AG09309 (cell line): Measurements from ENCODE around the gene PRKD2.

ENCODE experiments used
- DNase-seq: peaks from one replicate; pipeline ENCODE4 v3.0.0-alpha.2; 2010; ENCODE audit warnings: low read depth
- H3K4me3 ChIP-seq: 2 replicates; pipeline ENCODE4 v1.5.1; 2011; ENCODE audit warnings: mild to moderate bottlenecking, low read depth, low read length, moderate library complexity; ENCODE audit not compliant: control insufficient read depth
- TF ChIP-seq, protein P1 (sequence below): IDR thresholded peaks from 2 replicates; pipeline ENCODE4 v1.5.1; 2011; ENCODE audit warnings: mild to moderate bottlenecking, low read depth, low read length, inconsistent platforms; ENCODE audit not compliant: insufficient read depth, control insufficient read depth; ENCODE audit errors: missing control alignments

Gene PRKD2

DNA sequence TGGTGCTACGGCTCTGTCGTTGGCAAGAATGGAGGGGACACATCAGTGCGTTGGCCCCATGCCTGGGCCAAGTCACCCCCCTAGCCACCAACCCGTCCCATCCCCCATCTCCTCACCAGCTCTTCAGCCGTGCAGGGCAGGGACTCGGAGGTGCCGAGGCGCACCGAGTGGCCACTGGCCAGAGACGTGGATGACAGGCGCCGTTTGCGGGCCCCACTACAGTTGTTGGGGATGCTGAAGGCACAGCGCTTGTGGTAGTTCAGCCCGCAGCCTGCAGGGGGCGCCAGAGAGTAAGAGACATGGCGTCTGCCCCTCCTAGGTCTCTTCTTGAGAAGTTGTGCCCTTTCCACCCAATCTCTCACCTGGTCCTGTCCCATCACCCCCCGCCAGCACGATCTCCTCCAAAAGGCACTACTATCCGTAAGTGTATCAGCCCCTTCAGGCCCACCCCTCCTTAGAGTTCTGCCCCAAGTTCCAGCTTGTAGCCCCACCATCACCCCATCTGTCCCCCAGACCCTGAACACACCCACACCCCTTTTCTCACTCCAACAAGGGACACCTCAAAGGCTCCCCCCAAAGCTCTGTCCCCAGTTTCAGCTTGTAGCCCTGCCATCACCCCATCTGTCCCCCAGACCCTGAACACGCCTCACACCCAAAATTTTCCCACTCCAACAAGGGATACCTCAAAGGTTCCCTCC, 12.4 kb downstream of the PRKD2 start:
- H3K4me3 ChIP-seq: no peak overlapping the region
- no peak for DNase-seq
- TF ChIP-seq, protein P1, sequence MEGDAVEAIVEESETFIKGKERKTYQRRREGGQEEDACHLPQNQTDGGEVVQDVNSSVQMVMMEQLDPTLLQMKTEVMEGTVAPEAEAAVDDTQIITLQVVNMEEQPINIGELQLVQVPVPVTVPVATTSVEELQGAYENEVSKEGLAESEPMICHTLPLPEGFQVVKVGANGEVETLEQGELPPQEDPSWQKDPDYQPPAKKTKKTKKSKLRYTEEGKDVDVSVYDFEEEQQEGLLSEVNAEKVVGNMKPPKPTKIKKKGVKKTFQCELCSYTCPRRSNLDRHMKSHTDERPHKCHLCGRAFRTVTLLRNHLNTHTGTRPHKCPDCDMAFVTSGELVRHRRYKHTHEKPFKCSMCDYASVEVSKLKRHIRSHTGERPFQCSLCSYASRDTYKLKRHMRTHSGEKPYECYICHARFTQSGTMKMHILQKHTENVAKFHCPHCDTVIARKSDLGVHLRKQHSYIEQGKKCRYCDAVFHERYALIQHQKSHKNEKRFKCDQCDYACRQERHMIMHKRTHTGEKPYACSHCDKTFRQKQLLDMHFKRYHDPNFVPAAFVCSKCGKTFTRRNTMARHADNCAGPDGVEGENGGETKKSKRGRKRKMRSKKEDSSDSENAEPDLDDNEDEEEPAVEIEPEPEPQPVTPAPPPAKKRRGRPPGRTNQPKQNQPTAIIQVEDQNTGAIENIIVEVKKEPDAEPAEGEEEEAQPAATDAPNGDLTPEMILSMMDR: peak; percentile 88

DNA sequence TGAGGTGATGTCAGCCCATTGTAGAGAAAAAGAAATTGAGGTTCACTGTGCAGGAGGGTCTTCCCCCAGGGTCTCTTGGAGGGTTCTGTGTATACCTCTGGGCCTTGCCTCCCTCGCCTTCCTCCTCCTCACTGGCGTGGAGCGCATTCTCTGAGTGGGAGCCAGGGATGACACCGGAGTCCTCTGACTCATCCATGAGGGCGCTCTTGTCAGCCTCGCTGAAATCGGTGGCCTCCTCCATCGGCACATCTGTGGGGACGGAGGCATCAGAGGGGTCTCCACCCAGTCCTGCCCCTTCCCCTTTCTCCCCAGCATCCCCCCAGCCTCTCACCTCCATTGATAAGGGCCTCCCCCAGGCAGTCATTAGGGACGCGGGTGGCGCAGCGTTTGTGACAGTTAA, 16.2 kb downstream of the PRKD2 start:
- no peak overlapping the region for H3K4me3 ChIP-seq
- TF ChIP-seq, protein P1: no peak
- DNase-seq: no peak

DNA sequence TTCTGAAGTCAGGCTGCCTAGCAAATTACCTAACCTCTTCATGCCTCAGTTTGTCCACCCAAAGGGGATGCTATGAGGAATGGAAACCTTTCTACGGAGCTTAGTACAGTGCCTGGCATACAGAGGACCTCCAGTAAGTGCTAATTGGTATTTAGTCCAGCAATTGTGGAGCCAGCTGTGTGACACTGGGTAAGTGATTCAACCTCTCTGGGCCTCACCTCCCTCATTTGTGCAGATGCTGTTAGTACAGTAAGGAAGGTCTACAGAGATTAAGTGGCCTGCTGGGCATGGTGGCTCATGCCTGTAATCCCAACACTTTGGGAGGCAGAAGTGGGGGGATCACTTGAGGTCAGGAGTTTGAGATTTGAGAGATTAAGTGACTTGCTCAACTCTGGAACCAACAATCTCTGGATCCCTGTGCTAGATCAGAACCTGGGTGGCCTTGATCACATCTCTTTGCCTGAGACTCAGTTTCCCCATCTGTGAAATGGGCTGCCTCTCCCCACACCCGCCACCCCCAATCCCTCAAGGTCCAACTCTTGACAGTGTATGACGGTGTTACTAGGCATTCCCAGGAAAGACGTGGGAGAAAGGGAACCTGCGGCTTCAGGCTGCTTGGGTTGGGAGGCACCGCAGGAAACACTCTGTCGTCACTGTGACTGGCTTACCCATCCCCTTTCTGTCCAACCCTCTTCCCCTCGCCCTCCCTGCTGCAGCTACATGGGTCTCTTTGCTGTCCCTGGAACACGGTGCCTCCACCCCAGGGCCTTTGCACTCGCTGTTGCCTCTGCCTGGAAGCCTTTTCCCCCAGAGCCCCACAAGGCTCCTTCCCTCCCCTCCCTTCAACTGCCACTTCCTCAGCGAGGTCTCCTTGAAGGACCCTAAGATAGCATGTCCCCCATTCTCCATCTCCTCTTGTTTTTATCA, 18.3 kb downstream of the PRKD2 start:
- DNase-seq: no peak
- no peak overlapping the region for H3K4me3 ChIP-seq
- TF ChIP-seq, protein P1: no peak

DNA sequence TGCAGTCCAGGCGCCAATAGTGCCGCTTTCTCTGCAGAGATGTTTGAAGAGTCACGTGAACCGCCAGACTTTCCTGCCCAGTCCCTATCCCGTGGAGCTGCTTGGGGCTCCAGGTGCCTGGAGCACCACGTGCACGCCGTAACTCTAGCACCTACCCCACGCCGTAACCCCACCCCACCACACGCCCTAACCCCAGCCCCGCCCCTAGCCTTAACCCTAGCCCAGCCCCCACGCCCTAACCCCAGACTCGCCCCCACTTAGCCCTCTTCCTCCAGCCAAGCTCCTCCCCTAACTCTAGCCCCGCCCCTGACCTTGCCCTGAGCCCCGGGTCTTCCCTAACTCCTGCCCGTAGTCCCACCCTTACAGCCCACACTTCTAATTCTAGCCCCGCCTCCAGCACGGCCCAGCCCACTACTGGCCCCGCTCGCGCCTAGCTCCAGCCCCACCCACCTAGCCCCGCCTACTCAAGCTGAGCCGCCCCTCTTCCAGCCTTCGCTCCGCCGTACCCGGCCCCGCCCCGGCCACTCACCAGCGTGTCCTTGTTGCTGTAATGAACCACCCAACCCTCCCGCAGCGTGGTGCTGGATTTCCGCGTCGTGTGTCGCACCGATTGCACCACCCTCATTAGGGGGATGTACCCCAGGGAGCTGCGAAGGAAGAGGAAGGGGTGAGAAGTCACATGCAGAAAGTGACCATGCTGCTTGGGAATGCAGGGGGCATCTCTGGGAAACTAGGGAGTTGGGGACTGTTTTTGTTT, 19.5 kb downstream of the PRKD2 start:
- TF ChIP-seq, protein P1: no peak
- no peak for DNase-seq
- no peak overlapping the region for H3K4me3 ChIP-seq

DNA sequence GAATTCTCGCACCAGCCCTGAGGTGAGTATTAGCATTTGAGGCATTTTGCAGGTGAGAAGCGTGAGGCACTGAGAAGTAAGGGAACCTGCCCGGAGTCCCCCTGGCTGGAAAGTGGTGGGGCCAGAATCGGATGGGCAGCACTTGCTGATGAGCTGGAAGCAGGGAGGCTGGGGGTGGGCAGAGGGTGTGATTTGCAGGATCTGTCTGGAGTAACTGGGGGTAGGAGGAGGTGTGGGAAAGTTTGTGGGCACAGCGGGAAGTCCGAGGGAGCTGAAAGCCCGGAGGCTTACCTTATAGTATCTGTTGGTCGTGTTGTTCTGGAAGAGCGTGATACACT, 20.1 kb downstream of the PRKD2 start:
- DNase-seq: no peak
- no peak overlapping the region for H3K4me3 ChIP-seq
- TF ChIP-seq, protein P1: no peak

DNA sequence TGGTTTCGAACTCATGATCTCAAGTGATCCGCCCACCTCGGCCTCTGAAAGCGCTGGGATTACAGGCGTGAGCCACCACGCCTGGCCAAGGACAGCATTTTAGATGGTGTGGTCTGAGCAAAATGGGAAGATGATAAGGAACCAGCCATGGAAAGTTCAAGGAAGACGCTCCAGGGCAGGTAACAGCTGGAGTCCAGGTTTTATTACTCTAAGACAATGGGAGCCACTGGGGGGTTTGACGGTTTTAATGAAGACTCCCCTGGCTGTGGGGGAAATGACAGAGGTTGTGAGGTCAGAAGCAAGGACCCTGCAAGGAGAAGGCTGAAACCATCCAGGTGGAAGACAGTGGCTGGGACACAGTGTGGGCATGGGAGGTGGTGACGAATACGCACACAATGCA, 20.9 kb downstream of the PRKD2 start:
- TF ChIP-seq, protein P1: no peak
- H3K4me3 ChIP-seq: no peak overlapping the region

More for the DNA sequence above, 20.9 kb downstream of the PRKD2 start:
- no peak for DNase-seq
